Left ventricle myocardium inferior (tissue), 1 donor: ENCODE data around the gene VWA7. TPM values are rescaled to one million over a fixed set of nuclear protein-coding genes. Genes with fewer than 3 reads are reported as not detected.

Source experiments
- DNase-seq: peaks from one replicate; pipeline ENCODE4 v3.0.0-alpha.2; 2020
- H3K27ac ChIP-seq: fragments of 200-600 bp; replicated peaks from 2 replicates; pipeline ENCODE4 v1.8.0; 2021
- H3K27me3 ChIP-seq: fragments of 200-600 bp; 2 replicates; pipeline ENCODE4 v1.8.0; 2021; ENCODE audit warnings: low read depth
- H3K36me3 ChIP-seq: fragments of 200-600 bp; 2 replicates; pipeline ENCODE4 v1.8.0; 2021
- H3K4me1 ChIP-seq: fragments of 200-600 bp; 2 replicates; pipeline ENCODE4 v1.8.0; 2021
- H3K4me3 ChIP-seq: fragments of 200-600 bp; 2 replicates; pipeline ENCODE4 v1.8.0; 2021; ENCODE audit warnings: mild to moderate bottlenecking, moderate library complexity
- H3K9me3 ChIP-seq: fragments of 200-600 bp; replicated peaks from 2 replicates; pipeline ENCODE4 v1.8.0; 2021
- CTCF ChIP-seq: fragments of 200-600 bp; IDR thresholded peaks from 2 replicates; pipeline ENCODE4 v1.8.0; 2021; ENCODE audit warnings: antibody characterized with exemption, mild to moderate bottlenecking, borderline replicate concordance
- intact Hi-C: fragments of 100-400 bp; cut with micrococcal nuclease; formaldehyde crosslinking; loops from one replicate; pipeline ENCODE4 v1.11.0; 2022
- total RNA-seq: library from RNA; stranded (reverse); fragmentation: NEBNext Ultra II Directional; extraction: Animal tissue kit (Norgen Biotek cat#: 25700); gene quantifications from one replicate; pipeline ENCODE4 v1.2.1, GENCODE V29; 2021
- donor health status: DM: no; HTN: yes; CAD: no; lungs with severe emphysema.

VWA7 gene
- total RNA-seq, 1 donor from 2014 or later, result 14.7 TPM

DNA sequence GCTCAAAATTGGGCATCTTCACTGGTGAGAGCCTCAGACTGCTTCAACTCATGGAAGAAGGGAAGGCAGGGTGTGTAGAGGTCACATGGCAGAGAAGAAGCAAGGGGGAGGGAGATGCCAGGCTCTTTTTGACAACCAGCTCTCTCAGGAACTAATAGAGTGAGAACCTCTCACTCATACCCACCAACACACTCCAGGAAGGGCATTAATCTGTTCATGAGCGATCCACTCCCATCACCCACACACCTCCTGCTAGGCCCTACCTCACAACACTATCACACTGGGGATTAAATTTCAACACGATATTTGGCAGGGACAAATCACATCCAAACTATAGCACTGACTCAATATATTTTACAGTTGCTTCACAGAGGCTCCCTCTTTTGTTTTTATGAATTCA, 35.3 kb downstream of the VWA7 start:
- Histone ChIP-seq H3K9me3 (no peaks in the 10 kb centered on the region), H3K27ac (no peak overlapping the region), H3K4me3 (no peak overlapping the region), H3K4me1 (peaks cover 37% of the 10 kb centered on the region), H3K27me3 (no peaks in the 10 kb centered on the region), H3K36me3 (no peaks in the 10 kb centered on the region)
- intact Hi-C loops, result no loop called here
- no peak for TF ChIP-seq CTCF
- no peak for DNase-seq

GRCh38 chr6:31740397-31741223, 36.5 kb downstream of the VWA7 start:
- Histone ChIP-seq H3K27ac (peak overlapping the region; percentile 62), H3K4me3 (peak overlapping the region; percentile 78), H3K4me1 (peaks cover 47% of the 10 kb centered on the region), H3K36me3 (no peaks in the 10 kb centered on the region), H3K9me3 (no peaks in the 10 kb centered on the region), H3K27me3 (no peaks in the 10 kb centered on the region)
- TF ChIP-seq CTCF, result no peak
- no peak for DNase-seq
- intact Hi-C loops, result no loop called here

DNA sequence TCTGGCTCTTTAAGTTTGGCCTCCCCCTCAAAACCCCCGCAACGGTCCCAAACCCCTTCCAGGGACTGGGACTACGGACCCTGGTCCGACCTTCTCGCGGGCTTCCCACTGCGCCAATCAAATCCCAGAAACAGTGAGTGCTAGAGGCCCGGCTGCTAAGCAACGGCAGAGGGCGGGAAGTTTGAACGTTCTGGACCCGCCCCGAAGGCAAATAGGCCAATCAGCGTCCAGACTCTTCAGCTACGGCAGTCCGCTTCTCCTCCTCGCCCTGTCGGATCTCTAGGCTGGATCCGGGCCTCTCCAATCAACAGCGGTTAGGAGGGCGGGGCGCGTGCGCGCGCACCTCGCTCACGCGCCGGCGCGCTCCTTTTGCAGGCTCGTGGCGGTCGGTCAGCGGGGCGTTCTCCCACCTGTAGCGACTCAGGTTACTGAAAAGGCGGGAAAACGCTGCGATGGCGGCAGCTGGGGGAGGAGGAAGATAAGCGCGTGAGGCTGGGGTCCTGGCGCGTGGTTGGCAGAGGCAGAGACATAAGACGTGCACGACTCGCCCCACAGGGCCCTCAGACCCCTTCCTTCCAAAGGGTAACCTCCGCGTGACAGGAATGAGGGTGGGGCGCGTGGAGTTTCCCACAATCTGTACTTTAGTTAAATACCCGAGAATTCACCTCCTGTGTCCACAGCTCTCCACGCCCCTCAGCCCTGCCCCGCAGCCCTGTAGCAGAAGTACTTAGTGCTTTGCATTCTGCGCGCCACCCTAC, 37.3 kb downstream of the VWA7 start, which contains the start of gene MSH5:
Gene MSH5, plus strand, starts transcription at position 367 of the 758 bp plus-strand sequence. CDS start 462 bp downstream, outside the sequence.
- peak within 1 kb of the TSS; percentile 62 for H3K27ac ChIP-seq
- intact Hi-C loops, result no loop called here
- TF ChIP-seq CTCF, result no peak
- H3K4me3 ChIP-seq, result peak within 1 kb of the TSS; percentile 78
- no peaks in the 10 kb centered on the region for H3K27me3 ChIP-seq
- no peaks in the 10 kb centered on the region for H3K9me3 ChIP-seq
- H3K36me3 ChIP-seq, result no peaks in the 10 kb centered on the region
- H3K4me1 ChIP-seq, result peaks cover 53% of the 10 kb centered on the region
- DNase-seq, result peak; percentile 98

DNA sequence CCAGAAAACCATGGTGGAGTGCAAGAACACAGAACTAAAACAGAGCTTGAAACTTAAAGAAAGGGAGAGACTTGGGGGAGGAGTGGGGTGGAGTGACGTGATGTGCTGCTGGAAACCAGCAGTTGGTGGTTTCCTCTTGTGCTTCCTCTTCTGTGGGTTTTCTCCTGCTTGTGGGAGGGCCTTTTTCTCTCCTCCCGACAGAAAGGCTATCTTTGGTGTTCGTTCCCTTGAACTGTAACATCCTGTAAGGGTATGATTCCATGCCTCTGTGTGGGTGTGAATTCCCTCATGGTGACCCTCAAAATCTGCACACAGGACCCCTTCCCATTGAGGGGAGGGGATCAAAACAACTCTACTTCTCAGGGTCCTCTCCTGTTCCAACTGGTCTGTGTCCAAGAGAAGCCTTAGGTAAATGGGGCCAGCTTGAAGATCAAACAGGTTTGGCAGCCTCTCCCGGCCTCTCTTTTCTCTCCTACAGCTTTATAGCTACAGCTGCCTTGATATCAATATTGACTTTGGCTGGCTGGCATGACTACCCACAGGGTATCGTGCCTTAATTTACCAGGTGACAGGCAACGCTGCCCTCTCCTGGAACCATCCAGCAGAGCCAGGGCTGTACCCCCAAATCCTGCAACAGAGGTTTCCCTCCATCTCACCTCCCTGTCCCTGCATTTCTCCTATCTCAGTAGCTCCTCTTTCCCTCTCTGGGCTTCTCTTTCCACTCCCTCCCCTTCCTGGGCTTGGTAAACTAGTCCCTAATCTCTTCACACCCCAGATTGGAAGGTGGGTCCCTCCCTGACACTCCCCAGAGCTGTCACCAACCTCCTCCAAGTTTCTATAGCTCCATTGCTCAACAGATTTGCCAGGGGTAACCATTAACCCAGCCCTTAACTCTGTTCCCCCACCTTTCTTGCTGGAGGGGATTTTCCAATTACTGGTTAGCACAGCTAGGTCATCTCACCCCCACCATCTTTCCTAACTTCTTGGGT, 38.8 kb downstream of the VWA7 start:
- H3K4me3 ChIP-seq, result peak overlapping the region; percentile 8
- H3K27ac ChIP-seq, result peak overlapping the region; percentile 96
- no peaks in the 10 kb centered on the region for H3K9me3 ChIP-seq
- H3K27me3 ChIP-seq, result no peaks in the 10 kb centered on the region
- peaks cover 8% of the 10 kb centered on the region for H3K36me3 ChIP-seq
- no peak for TF ChIP-seq CTCF
- peaks cover 69% of the 10 kb centered on the region for H3K4me1 ChIP-seq
- intact Hi-C loops, result no loop called here
- no peak for DNase-seq
